Measurements from ENCODE around the gene BMP8A. TPM values are rescaled to one million over a fixed set of nuclear protein-coding genes. Genes with fewer than 3 reads are reported as not detected.
"Not testable (repeated sequence)": the region's sequence is repeated elsewhere in the genome, so short reads cannot be mapped to it uniquely, and the experiment has no call there.

The BMP8A gene
- polyA plus RNA-seq, 1 experiment: 0.05 TPM

GRCh38 chr1:39508266-39508665 lies 16.8 kb downstream of the BMP8A start:
- TF ChIP-seq, protein P1, sequence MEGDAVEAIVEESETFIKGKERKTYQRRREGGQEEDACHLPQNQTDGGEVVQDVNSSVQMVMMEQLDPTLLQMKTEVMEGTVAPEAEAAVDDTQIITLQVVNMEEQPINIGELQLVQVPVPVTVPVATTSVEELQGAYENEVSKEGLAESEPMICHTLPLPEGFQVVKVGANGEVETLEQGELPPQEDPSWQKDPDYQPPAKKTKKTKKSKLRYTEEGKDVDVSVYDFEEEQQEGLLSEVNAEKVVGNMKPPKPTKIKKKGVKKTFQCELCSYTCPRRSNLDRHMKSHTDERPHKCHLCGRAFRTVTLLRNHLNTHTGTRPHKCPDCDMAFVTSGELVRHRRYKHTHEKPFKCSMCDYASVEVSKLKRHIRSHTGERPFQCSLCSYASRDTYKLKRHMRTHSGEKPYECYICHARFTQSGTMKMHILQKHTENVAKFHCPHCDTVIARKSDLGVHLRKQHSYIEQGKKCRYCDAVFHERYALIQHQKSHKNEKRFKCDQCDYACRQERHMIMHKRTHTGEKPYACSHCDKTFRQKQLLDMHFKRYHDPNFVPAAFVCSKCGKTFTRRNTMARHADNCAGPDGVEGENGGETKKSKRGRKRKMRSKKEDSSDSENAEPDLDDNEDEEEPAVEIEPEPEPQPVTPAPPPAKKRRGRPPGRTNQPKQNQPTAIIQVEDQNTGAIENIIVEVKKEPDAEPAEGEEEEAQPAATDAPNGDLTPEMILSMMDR (IDR thresholded peaks at IDR 0.05; ENCODE audit: insufficient read depth, low read depth, low read length): no peak
- H3K36me3 ChIP-seq (ENCODE audit: control insufficient read depth, insufficient read depth, low read length): no peaks in the 10 kb centered on the region
- POLR2A ChIA-PET: interaction anchor here (0.6 kb wide), 1 partner anchor 66 kb away, joined by 12 read pairs; no protein-coding TSS in a partner anchor
- no peak for DNase-seq (ENCODE audit: low read depth)
- no peak overlapping the region for H3K4me3 ChIP-seq (ENCODE audit: low read depth, low read length)
- no peaks in the 10 kb centered on the region for H3K27me3 ChIP-seq (ENCODE audit: control insufficient read depth, insufficient read depth, low read length)
- CTCF ChIA-PET: interaction anchor here (0.6 to 1.5 kb wide), 3 partner anchors 30 to 409 kb away, joined by 3 to 5 read pairs (median 4); no protein-coding TSS in a partner anchor

DNA sequence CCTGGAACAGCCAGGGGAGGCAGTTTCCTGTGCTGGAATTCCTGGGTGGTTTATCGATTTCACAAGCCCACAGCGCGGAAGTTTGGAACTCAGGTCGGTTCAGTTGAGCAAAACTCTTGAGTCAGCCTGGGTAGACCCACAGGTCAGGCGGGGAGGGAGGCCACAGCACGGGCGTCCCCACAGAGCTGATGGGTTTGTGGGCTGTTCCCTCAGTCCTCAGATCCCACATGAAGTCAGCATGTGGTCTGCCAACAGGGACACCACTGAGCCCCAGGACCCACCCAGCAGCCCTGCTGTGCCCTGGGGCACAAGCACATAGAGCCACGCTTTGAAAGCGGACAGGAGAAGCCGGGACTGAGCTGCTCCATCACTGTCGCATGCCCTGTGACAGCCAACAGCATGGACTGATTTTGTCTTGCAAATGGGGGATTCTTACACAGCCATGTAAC lies 17.4 kb downstream of the BMP8A start:
- Histone ChIP-seq H3K36me3 (ENCODE audit: control insufficient read depth, insufficient read depth, low read length) (no peaks in the 10 kb centered on the region), H3K27me3 (ENCODE audit: control insufficient read depth, insufficient read depth, low read length) (no peaks in the 10 kb centered on the region), H3K4me3 (ENCODE audit: low read depth, low read length) (no peak overlapping the region)
- ChIA-PET CTCF (interaction anchor here (0.6 to 1.5 kb wide), 3 partner anchors 30 to 410 kb away, joined by 3 to 5 read pairs (median 4); no protein-coding TSS in a partner anchor), POLR2A (no interaction called here)
- TF ChIP-seq, protein P1 (IDR thresholded peaks at IDR 0.05; ENCODE audit: insufficient read depth, low read depth, low read length): no peak
- DNase-seq (ENCODE audit: low read depth): no peak

DNA sequence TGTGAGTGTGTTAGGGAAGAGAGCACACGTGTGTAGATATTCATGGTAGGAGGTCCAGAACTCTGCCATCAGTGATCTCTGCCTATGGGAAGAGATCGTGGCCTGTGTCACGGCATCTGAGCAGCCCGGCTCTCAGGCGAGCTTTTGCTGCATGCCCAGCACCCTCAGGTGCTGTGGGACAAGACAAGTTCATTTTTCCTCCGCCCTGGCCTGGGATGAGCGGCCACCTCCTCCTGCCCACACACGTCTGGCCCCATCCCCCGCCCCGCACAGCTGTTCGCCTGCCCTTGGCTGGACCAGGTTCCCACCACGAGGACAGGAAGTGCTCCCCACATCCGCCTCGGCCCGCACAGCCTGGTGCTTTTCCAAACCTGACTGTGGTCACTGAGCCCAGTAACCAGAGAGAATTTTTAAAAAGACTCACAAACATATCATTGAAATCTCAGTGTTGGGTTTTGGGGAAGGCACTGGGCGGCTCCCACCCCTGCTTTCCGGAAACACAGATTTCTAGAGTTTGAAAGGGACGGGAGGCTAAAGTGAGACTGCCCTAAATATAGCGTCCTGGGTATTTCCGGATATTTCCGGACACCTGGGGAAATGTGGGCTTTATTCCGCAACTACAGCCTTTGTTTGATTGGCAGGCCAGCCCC lies 18.0 kb downstream of the BMP8A start:
- DNase-seq (ENCODE audit: low read depth): no peak
- TF ChIP-seq, protein P1 (IDR thresholded peaks at IDR 0.05; ENCODE audit: insufficient read depth, low read depth, low read length): no peak
- H3K27me3 ChIP-seq (ENCODE audit: control insufficient read depth, insufficient read depth, low read length): no peaks in the 10 kb centered on the region
- no peaks in the 10 kb centered on the region for H3K36me3 ChIP-seq (ENCODE audit: control insufficient read depth, insufficient read depth, low read length)
- ChIA-PET CTCF (interaction anchor here (1.5 kb wide), 1 partner anchor 411 kb away, joined by 5 read pairs; no protein-coding TSS in a partner anchor), POLR2A (no interaction called here)
- H3K4me3 ChIP-seq (ENCODE audit: low read depth, low read length): no peak overlapping the region

- H3K27me3 ChIP-seq (ENCODE audit: control insufficient read depth, insufficient read depth, low read length); H3K4me3 ChIP-seq (ENCODE audit: low read depth, low read length); POLR2A ChIA-PET; DNase-seq (ENCODE audit: low read depth); CTCF ChIA-PET; H3K36me3 ChIP-seq (ENCODE audit: control insufficient read depth, insufficient read depth, low read length): not testable (repeated sequence)
Measured at GRCh38 chr1:39510570-39511186, 19.2 kb downstream of the BMP8A start.

GRCh38 chr1:39511477-39511876 lies 20.0 kb downstream of the BMP8A start:
- DNase-seq (ENCODE audit: low read depth); CTCF ChIA-PET; H3K4me3 ChIP-seq (ENCODE audit: low read depth, low read length); H3K27me3 ChIP-seq (ENCODE audit: control insufficient read depth, insufficient read depth, low read length); H3K36me3 ChIP-seq (ENCODE audit: control insufficient read depth, insufficient read depth, low read length); POLR2A ChIA-PET: not testable (repeated sequence)

DNA sequence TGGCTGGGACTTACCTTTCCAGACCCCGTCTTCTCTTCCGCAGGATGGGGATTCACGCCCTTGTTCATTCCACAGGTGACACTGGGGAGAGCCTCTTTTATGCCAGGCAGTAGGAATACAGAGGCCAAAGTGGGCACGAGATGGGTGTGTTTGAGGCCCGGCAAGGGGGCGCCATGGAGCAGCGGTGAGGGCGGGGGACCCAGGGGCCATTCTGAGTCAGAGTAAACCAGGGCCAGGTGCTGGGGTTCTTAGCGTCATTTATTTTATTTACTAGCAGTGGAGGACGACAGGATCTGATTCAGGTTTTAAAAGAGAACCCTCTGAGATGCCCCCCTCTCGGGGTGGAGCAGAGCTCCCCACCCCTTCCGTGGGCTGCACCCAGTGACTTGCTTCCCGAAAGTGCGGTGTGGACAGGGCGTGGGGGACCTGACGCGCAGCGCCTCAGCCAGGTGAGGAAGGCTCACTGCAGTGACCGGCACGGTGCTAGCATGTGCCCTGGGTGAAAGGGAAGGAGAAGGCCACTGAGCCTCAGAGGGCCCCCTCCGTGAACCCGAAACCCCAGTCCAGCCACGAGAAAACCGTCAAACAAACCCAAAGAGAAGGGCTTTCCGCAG lies 20.9 kb downstream of the BMP8A start:
- H3K4me3 ChIP-seq (ENCODE audit: low read depth, low read length); DNase-seq (ENCODE audit: low read depth); POLR2A ChIA-PET; CTCF ChIA-PET; H3K27me3 ChIP-seq (ENCODE audit: control insufficient read depth, insufficient read depth, low read length); H3K36me3 ChIP-seq (ENCODE audit: control insufficient read depth, insufficient read depth, low read length): not testable (repeated sequence)

DNA sequence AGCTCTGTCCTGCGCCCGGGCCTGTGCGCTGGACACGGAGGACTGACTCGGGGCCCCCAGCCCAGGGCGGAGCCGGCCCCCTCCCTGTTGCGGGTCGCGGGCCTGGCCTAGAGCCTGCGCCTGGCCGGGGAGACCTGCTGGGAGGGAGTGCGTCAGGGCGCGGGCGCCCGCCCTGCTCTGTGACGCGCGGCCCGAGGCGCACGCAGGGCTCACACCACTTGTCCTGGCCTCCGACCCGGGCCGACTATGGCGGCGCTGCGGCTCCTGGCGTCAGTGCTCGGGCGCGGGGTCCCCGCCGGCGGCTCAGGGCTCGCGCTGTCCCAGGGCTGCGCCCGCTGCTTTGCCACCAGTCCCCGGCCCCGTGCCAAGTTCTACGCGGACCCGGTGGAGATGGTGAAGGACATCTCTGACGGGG lies 23.3 kb downstream of the BMP8A start:
- H3K27me3 ChIP-seq (ENCODE audit: control insufficient read depth, insufficient read depth, low read length); DNase-seq (ENCODE audit: low read depth); POLR2A ChIA-PET; H3K36me3 ChIP-seq (ENCODE audit: control insufficient read depth, insufficient read depth, low read length); H3K4me3 ChIP-seq (ENCODE audit: low read depth, low read length); CTCF ChIA-PET: not testable (repeated sequence)

- H3K36me3 ChIP-seq (ENCODE audit: control insufficient read depth, insufficient read depth, low read length); POLR2A ChIA-PET; CTCF ChIA-PET; DNase-seq (ENCODE audit: low read depth); H3K27me3 ChIP-seq (ENCODE audit: control insufficient read depth, insufficient read depth, low read length): not testable (repeated sequence)
- H3K4me3 ChIP-seq (ENCODE audit: low read depth, low read length): peak overlapping the region; percentile 38
Measured at GRCh38 chr1:39515131-39516086, 24.0 kb downstream of the BMP8A start.

GRCh38 chr1:39516841-39517240 lies 25.4 kb downstream of the BMP8A start:
- CTCF ChIA-PET, POLR2A ChIA-PET: not testable (repeated sequence)

More at GRCh38 chr1:39516841-39517240, 25.4 kb downstream of the BMP8A start:
- H3K27me3 ChIP-seq (ENCODE audit: control insufficient read depth, insufficient read depth, low read length); H3K36me3 ChIP-seq (ENCODE audit: control insufficient read depth, insufficient read depth, low read length); H3K4me3 ChIP-seq (ENCODE audit: low read depth, low read length); DNase-seq (ENCODE audit: low read depth): not testable (repeated sequence)
